Lower leg skin (tissue), 3 donors: ENCODE results near the gene KDM4B.

Experiments
- CTCF ChIP-seq, 3 donors: fragments of 450-650 bp; IDR thresholded peaks; one replicate each; pipeline ENCODE4 v1.5.1; 2016; ENCODE audit warnings: antibody characterized with exemption in 3 of 3, mild to moderate bottlenecking in 3 of 3, moderate library complexity in 2 of 3
- POLR2A ChIP-seq, 2 donors: fragments of 450-650 bp; IDR thresholded peaks; one replicate each; pipeline ENCODE4 v1.6.1; 2016 to 2017; ENCODE audit warnings: antibody characterized with exemption in 2 of 2, mild to moderate bottlenecking in 1 of 2, moderate library complexity in 1 of 2

GRCh38 chr19:5171711-5172110, 202.8 kb downstream of the KDM4B start:
- TF ChIP-seq CTCF (IDR thresholded peaks at IDR 0.05) (no peak), POLR2A (IDR thresholded peaks at IDR 0.05) (no peak)
